OCI-M2 (cell line): ENCODE measurements around the gene ELFN2.

Experiments
- DNase-seq: peaks from one replicate; lab custom pipeline; 2025; ENCODE audit not compliant: unreplicated experiment; lab: John Stamatoyannopoulos, UW

Gene ELFN2

GRCh38 chr22:37427711-37428635 lies 694 bp upstream of the ELFN2 start:
- no peak for DNase-seq

DNA sequence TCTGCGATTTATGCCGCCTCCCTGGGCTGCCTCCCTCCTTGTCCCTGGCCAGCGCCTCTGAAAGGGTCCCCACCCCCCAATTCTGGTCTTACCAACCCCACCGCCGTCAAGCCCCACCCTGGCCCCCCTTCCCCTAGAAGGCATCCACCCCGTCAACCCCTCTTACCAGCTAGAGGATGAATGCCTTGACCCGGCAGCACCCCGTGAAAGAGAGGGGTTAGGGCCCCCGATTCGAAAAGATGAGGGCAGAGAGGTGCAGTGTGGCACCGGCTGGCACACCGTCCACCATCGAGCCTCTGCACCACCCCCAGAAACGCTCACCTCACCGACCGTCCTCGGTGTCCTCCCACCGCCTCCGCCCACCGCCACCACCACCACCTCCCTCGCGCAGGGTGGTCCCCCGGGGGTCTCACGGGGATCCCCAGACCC lies 559 bp downstream of the ELFN2 start:
- DNase-seq = no peak

DNA sequence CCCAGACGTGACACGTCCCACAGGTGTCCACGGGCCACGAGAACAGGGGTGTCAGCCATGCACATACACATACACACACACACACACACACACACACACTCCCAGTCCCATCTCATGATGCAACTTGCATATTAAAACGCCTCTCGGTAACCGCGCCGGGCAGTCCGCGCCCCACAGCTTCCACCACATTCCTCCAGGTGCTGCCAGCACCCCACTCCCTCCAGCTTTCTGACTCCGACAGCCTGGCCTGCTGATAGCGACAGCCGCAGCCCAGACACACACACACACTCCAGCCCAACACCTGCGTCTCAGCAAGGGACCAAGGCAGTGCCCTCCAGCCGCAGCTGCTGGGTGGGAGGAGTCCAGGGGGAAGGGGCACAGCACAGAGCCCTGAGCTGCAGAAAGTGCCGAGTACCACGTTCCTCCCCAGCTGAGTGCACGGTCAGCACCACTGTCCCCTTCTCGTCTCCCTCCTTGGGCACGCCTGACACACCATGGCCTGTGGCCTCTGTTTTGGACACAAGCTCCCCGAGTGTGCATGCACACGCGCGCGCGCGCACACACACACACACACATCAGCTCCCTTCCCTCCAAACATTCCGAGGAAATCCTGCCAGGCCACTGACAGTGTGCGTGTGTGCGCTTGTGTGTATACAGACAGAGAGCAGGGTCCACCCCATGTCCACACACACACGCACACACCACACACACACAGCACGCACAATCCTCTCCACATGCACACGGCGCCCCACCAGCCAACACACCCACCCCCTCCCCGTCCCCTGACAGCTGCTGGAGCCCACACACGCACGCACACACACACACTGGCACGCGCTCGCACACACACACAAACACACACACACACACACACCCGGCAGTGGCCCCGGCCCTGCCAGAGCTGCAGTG lies 1.2 kb downstream of the ELFN2 start:
- DNase-seq = no peak

GRCh38 chr22:37425369-37425768 lies 1.9 kb downstream of the ELFN2 start:
- DNase-seq = no peak

- no peak for DNase-seq
These were observed 4.0 kb downstream of the ELFN2 start for GRCh38 chr22:37423283-37423682.

DNA sequence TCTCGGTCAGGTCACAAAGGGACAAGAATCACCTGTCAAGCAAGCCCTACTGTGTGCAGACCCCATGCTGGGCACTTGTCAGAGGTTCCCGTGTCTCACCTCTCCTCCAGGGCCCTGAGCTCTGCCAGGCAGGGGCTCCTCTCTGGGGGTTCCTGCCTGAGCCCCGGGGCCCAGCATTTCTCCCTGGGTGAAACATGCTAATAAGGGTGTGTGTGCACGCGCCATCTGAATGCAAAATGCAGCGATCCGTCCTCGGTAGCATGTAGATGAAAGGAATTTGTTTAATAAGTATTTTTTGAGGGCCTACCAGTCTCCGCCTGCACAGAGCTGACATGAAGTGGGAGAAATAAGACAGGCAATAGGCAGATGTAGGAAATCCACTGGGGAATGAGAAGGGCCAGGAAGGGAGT lies 5.8 kb downstream of the ELFN2 start:
- DNase-seq = no peak

- no peak for DNase-seq
These were observed 6.4 kb downstream of the ELFN2 start for GRCh38 chr22:37420686-37421467.

GRCh38 chr22:37419969-37420685 lies 7.2 kb downstream of the ELFN2 start:
- no peak for DNase-seq

GRCh38 chr22:37419370-37419968 lies 7.8 kb downstream of the ELFN2 start:
- no peak for DNase-seq

- no peak for DNase-seq
These were observed 8.5 kb downstream of the ELFN2 start for GRCh38 chr22:37418627-37419369.

- DNase-seq = no peak
These were observed 9.5 kb downstream of the ELFN2 start for GRCh38 chr22:37417677-37418348.

- no peak for DNase-seq
These were observed 10.0 kb downstream of the ELFN2 start for GRCh38 chr22:37417264-37417663.

- no peak for DNase-seq
These were observed 10.5 kb downstream of the ELFN2 start for GRCh38 chr22:37416827-37417226.

DNA sequence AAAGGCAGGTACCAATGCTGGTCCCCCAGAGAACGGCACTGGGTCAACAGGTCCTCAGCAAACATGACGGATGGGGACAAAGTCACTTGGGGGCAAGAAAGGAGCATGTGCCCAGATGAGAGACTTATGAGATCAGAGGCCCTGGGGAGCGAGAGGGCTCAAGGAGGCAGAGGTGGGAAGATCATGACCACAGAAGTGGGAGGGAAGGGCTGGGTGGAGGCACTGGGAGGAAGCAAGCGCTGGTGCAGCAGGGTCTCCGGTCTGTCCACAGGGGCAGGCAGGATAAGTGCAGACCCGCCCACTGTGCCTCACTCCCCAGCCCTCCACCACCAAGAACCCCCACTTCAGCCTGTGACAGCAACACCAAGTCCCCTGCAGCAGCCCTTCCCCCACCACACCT lies 10.9 kb downstream of the ELFN2 start:
- no peak for DNase-seq

DNA sequence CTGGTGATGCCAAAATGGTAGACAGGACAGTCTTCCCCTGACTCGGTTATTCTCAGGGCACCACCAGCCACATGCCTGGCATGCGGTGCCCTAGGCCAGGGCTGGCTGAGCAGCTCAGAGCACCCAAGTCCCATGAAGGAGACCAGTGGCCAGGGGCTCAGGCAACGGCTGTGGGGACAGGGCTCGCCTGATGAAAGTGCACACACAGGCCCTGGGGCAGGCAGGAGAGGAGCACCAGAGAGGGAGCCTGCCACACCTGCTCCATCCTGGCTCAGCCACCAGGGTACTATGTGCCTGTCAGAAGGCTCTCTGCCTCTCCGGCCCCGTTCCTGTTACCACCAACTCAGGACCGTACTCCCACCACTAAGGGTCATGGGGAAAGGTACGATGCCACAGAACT lies 12.1 kb downstream of the ELFN2 start:
- no peak for DNase-seq

- DNase-seq = no peak
These were observed 13.0 kb downstream of the ELFN2 start for GRCh38 chr22:37414288-37414687.

- DNase-seq = no peak
These were observed 13.7 kb downstream of the ELFN2 start for GRCh38 chr22:37413546-37413945.

- DNase-seq = no peak
These were observed 14.6 kb downstream of the ELFN2 start for GRCh38 chr22:37412495-37413250.
